GM19455 (cell line): Measurements from ENCODE around the gene POLE3.
"Not testable (repeated sequence)": the region's sequence is repeated elsewhere in the genome, so short reads cannot be mapped to it uniquely, and the experiment has no call there.

Experiments
- ATAC-seq: cut with Tn5 transposase; IDR thresholded peaks from one replicate; pipeline ENCODE4 v1.9.1; 2021; ENCODE audit not compliant: unreplicated experiment

POLE3 gene, protein sequence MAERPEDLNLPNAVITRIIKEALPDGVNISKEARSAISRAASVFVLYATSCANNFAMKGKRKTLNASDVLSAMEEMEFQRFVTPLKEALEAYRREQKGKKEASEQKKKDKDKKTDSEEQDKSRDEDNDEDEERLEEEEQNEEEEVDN

DNA sequence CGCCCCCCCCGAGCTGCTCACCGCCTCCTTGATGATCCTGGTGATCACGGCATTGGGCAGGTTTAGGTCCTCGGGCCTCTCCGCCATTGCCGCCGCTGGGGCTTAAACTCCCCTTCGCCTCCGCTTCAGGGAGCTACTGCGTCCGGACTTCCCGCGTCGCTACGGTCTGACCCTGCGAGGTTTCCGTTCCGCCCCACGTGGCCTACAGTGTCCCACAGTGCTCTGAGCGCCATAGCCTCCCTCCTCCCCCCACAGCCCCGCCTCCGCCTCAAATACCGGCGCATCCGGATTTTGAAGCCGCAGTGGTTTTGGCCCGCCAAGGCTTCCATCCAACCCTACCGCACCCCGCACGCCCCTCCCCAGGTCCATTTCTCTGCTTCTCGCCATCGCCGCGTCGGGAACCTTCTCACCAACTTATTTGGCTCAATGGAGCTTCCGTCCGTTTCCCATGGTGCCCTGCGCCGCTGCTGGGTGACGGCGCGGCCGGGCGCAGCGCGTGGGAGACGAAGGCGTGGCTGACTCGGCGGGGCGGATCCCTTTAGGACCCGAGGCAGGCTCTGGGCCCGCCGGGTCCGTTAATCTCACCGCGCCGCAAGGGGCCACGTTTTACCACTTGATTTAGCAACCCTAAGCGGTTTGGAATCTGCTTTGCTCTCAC, at the start of gene POLE3, which contains the start of gene C9orf43:
Gene POLE3 (minus strand): TSS at position 469 of the 658 bp plus-strand sequence. CDS start 382 bp downstream, at position 87.
Gene C9orf43 (plus strand): TSS at position 541 of the 658 bp plus-strand sequence. CDS start 2,747 bp downstream, outside the sequence.
- ATAC-seq, result peak; percentile 91

DNA sequence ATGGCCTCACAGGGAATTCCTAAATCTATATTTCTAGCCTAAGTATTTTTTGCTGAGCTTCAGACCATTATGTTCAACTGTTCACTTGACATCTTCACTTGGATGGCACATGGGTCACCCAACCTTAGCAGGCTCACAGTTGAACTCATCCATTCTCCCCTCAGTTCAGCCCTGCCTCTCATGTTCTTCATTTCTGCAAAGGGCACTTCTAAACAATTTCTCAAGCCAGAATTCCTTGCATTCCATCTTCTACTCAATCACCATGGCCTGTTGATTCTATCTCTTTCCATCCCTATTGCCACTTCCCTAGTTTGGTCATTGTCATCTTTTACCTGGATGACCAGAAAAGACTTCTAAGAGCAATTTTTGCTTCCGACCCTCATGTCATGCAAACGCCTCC, 45.8 kb upstream of the POLE3 start:
- ATAC-seq, result no peak

DNA sequence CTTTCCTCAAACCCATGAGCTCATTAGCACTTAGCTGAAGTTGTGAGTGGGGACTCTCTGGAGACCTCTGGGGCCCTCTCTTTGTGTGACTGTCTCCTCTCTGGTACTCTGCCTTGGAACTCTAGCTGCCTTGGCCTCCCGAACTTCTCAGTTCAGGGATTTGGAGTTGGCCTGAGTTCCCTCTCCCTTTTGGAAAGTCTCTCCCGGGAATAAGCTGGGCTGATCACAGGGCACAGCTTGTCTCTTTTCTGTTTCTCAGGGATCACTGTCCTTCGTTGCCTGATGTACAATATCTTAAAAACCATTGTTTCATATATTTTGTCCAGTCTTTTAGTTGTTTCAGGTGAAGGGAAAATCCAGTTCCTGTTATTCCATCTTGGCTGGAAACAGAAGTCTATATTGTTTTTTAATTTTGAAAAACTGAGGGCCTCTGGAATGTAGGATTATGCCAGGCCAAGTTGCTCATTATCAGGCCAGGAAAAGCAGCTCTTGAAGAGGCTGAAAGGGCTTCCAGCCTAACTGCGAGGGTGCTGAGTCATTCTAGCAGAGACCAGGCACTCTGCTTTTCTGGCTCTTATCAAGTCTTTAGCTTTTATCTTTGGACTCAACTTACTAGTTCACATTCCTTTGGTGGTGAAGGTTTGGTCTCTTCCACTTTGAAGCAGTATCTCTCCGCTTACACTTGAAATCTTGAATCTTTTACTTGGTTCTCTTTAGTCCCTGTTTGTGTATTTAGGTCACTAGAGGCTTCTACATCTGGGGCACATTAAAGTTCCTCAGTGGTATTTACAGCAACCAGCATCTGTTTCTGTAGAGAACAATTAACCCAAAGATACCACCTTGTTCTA, 44.7 kb upstream of the POLE3 start:
- no peak for ATAC-seq

DNA sequence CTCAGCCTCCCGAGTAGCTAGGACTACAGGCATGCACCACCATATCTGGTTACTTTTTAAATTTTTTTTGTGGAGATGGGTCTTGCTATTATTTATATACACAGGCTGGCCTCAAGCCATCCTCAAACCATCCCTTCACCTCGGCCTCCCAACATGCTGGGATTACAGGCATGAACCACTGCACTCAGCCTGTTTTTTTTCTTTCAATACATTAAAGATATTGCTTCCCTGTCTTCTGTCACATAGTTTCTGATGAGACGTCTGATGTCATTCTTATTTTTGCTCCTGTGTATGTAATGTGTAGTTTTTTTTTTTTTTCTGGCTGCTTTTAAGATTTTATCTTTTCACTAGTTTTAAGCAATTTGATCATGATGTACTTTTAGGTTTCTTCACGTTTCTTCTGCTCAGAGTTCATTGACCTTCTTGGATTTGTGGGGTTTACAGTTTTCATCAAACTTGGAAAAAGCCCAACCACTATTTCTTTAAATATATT, 41.7 kb upstream of the POLE3 start:
- ATAC-seq, result no peak

DNA sequence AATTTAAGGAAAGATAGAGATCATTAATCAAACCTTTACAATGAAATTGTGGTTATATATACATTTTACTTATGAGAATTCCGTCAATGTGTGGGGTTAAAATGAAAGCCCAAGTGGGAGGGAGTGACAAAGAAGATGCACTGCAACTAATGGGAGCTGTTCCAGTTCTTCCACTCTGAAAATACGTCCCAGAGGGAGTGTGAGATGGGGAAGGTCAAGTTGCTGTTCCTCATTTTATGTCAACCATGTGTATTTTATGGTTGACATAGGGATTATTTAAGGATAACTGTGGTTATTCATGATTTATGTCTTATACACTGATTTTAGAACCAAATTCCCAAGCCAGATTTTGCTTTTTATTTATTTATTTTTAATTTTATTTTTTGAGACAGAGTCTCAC, 38.9 kb upstream of the POLE3 start:
- ATAC-seq, result no peak

DNA sequence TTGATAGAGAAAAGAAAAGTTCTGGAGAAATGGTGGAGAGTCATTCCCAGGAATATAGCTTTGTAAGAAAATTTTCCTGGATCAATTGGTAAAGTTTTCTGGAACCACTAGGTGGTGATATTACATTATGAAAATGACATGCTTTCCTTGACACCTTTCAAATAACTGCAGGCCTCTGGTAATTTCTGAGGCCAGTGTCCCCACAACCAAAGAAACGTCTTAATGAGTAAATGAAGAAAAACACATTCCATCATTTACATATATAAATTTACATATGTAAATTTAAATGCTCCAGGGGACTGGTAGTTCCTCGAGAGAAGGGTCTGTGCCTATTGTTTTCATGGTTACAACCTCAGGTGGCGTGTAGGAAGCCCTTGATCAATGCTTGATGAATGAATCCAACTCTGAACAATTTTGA, 35.9 kb upstream of the POLE3 start:
- ATAC-seq, result no peak

DNA sequence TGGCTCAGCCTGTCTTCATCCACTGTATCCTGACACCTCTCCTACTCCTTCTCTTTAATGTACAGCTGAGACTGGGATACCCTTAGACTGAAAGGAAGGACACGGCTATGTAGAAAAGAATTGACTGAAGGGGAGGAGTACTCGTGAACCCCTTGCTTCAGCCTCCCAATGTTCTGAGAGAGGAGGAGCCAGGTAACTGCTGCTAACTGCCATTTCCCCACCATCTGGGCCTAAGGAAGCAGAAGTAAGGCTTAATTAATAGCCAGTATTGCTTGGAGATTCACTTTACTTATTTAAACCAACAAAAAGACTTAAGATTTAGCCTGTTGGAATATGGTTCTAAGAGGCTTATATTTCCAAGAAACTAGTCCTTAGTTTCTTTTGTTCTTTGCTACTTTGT, 34.3 kb upstream of the POLE3 start:
- ATAC-seq, result no peak

DNA sequence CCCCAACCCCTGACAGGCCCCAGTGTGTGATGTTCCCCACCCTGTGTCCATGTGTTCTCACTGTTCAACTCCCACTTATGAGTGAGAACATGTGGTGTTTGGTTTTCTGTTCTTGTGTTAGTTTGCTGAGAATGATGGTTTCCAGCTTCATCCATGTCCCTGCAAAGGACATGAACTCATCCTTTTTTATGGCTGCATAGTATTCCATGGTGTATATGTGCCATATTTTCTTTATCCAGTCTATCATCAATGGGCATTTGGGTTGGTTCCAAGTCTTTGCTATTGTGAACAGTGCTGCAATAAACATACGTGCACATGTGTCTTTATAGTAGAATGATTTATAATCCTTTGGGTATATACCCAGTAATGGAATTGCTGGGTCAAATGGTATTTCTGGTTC, 27.2 kb upstream of the POLE3 start:
- ATAC-seq, result not testable (repeated sequence)

DNA sequence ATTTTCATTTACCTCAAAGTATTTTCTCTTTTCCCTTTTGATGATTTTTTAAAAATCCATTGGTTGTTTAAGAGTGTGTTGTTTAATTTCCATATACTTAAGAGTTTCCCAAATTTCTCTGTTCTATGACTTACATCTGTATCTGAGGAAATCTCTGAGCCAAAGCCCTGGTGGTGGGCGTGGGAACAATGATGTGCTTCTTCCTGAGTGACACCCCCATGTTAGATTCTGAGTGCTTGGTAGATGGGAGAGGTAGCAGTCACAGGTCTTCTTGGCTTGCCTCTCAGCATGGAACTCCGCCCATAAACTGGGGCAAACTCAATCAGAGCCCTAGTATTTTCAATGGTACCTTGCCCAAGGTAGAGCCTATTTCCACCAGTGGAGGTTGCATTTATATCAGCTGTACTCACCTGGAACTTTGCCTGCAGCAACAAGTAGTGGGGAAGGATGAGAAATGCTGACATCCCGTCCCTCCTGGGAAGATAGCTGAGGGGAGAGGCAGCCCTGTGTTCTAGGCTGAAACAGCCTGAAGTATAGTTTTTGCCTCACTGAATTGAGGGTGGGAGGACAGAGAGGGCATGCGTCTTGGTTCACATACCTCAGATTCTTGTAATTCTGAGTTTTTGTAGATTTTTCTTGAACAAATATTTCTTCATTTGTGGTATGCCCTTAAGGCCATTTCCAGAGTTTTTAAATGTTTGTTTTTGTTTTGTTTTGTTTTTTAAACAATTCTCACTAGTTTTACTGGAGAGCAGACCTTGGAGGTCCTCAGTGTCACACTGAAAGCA, 26.4 kb upstream of the POLE3 start:
- ATAC-seq, result no peak

DNA sequence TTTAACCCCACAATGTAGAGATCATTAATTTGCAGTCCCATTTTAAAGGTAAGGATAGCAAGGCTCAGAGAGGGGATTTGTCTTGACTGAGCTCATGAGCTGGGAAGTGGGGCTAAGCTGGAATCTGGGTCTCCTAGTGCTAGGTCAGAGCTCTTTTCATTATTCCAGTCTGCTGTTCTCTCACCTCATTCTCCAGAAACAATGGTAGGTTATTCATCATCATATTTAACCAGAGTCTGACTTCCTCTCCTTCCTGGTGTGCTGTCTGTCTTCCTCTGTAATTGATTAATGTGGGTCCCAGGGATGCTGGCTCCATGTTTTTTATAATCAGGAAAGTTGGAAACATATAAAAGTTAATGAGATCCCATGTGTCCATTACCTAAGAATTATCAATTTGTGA, 20.7 kb upstream of the POLE3 start:
- ATAC-seq, result no peak

DNA sequence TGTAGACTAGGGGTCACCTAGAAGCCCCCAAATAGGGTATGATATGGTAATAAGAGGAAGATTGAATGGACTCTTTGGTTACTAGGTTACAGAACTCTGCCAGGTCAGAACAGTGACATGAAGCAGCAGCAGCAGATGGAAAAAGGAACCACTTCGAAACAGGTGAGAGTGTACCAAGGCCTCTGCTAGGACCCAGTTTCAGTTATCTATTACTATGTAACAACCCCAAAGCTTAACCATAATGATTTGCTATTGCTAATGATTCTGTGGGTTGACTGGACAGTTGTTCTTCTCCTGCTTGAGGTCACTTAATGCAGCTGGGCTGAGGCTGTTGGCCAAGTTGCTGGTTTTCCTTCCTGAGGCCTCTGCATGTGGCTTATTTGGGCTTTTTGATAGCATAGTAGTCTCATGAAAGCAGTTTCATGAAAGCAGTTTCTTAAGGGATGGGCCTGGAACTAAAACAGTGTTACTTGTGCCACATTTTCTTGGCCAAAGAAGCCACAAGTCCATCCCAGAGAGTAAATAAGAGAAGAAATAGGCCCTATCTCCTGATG, 17.7 kb upstream of the POLE3 start:
- no peak for ATAC-seq

DNA sequence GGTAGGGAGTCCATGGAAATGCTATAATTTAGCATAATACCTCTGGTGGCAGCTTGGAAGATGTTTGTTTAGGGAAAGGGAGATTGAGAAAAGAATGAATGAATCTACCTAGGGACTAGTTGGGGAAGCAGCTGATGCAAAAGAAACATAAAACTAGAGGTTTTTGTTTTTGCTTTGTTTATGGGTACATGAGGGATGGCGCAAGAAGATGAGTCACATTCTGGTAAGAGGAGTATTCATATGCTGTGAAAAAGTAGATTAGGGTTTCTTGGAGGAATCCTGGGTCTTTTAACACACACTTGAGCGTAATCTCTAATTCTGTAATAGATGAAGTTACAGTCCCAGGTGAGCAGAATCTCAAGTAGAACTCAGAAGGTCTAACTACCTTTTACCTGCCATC, 17.2 kb upstream of the POLE3 start:
- no peak for ATAC-seq

DNA sequence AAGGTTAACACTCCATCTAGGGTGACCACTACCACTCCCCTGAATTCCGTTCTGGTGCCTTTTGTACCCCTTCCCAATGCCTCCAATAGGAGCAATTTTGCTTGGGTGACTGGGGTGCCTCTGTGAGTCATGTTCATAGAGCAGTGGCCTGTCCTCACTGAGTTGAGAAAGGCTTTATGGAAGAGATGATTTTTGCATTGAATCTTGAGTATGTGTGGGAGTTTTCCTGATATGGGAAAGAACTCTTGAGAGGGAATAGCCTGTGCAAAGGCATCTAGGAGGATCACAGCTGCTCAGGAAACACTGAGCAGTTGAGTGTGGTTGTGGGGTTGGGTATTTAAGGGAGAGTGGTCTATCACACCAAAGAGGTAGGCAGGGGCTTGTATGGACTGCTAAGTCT, 16.2 kb upstream of the POLE3 start:
- ATAC-seq, result no peak

DNA sequence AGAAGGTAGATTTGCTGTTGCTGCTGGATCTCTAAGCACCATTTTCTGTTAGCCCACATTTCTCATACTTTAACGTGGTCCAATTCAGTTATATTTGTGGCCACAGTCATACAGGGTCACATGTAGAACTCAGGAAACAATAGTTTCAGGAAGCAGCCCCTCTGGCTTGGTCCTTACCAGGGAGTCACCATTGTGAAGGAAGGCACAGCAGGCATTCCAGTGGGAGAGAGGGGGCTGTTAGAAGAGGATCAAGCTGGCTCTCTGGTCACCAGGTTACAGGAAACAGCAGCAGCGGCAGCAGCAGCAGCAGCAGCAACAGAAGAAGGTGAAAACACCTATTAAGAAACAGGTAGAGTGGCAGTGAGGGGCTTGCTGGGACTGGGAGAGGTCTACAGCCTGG, 14.6 kb upstream of the POLE3 start:
- ATAC-seq, result no peak

DNA sequence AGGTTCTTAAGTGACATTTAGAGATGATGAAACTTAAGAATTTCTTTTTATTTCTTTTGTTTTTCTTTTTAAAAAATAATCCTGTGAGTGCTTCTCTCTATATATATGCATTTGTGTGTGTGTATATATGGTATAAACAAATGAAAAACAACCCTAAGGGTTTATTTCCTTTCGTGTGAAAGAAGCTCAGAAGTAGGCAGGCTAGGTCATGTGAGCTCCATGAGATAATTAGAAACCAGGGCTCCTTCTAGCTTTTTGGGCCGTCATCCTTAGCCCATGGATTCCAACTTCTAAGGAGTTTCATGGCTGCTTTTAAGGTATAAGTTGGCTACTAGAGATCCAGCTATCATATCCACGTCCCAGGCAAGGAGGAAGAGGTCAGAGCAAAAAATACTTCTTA, 11.3 kb upstream of the POLE3 start:
- no peak for ATAC-seq

DNA sequence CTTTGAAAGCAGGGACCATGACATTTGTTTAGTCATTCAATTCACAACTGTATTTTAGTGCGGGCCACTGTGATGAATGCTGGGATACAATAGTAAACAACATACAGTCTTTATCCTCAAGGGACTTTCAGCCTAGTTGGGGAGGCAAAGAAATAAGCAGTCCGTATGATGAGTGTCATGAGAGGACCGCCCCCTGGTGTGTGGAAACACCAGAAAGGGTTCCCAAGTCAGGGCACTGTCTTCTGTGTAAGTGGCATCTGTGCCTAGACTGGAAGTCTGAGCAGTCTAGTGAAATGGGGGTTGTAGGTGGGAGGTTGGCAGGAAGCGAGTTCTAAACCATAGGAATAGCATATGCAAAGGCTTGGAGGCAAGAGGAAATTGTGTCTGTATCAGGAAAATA, 6.9 kb upstream of the POLE3 start:
- no peak for ATAC-seq

DNA sequence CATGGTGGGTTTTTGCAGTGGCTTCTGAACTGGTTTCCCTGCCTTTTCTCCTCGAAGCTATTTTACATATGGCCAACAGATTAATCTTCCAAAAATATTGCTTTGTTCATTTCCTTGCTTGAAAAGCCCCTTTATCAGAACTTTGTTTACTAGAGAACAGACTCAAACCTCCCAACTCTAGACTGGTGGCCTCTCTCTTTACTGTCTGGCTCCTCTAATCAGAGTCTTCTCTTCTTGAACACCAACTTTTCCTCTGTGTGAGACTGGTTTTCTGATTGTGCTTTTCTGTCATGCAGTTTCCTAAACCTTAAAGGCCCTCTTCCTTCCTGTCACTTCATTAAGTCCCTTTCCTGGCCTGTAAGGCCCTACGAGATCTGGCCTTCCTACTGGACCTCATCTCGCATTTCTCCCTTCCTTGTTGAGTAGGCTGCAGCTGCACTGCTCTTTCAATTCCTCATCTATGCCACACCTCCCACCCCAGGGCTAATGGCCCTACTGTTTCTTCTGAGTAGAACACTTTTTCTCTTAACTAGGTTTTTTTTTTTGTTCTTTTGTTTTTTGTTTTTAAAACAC, 5.8 kb upstream of the POLE3 start:
- ATAC-seq, result peak; percentile 96

DNA sequence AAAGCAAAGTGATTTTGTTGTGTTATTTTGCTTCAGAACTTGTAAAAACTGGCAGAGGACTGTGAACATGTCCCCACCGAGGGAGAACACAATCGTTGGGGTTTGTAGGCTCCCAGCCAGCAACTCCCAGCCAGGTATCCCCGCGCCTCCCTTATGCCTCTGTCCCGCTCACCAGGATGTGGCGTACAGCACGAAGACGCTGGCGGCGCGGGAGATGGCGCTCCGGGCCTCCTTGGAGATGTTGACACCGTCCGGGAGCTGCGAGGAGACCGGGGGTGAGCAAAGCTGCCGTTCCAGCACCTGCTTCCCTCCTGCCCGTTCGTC, 630 bp downstream of the POLE3 start:
- peak; percentile 12 for ATAC-seq

DNA sequence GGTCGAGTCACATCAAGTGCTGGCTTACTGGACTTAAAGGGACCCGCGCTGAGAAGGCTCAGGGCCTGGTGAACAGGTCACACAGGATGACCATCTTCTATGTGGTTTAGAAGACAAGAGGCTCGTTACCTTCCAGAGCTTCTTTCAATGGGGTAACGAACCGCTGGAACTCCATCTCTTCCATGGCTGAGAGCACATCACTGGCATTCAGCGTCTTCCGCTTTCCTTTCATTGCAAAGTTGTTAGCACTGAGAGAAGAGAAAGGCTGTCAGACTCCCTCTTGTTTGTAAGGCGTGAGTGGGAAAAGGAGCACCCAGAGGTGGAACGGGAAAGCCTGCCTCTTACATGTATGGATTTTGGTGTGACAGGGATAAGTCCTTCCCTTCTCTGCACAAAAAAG, 994 bp downstream of the POLE3 start:
- ATAC-seq, result no peak

DNA sequence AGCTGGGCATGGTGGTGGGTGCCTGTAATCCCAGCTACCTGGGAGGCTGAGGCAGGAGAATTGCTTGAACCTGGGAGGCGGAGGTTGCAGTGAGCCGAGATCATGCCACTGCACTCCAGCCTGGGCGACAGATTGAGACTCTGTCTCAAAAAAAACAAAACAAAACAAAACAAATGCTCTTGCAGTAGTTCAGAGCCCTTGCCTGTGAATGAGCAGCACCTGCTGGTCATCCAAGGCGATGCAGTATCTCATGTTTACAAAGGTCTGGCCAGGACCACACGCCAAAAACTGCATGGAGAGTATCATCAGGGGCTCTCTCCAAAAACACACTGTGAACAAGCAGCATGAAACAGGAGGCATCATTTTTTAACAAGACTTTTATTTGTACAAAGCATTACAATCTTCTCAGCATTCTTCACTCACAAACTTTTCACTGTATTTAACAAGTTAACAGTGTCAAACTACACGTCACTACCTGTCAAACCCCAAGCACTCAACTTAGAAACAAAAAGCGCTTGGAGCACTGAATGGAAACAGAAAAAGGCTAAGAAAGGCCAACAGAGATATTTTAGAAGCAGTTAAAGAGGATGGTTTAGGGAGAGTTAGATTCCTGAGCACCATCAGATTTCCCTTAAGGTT, 3.5 kb downstream of the POLE3 start:
- peak; percentile 32 for ATAC-seq
